ENCODE measurements around the gene GRAMD1B. TPM values are rescaled to one million over a fixed set of nuclear protein-coding genes. Genes with fewer than 3 reads are reported as not detected.
"Not testable (repeated sequence)": the region's sequence is repeated elsewhere in the genome, so short reads cannot be mapped to it uniquely, and the experiment has no call there.

GRAMD1B gene
- total and polyA plus RNA-seq, 8 donors: 3.3 to 7.4 (median 4.8) TPM

DNA sequence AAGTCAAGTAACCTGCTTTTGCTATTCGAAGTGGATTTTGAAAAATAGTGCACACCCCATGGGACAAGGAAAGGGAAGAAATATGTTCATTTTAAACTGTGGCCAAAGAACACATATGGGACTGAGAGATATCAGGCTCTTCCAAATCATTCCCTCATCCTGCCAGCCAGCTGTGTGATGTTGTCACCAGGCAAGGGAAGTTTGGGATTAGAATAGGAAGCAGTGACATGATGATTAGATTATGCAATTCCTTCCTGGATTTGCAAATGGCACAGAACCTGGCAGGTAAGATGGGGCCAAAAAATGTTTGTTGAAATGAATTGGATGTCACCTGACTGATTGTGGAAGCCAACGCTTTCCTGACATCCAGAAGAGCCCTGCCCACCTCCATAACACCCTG, 229.2 kb downstream of the GRAMD1B start:
- ATAC-seq (no peak), DNase-seq (peak in 1 of 4 donors; percentile 19)
- no peaks in the 10 kb centered on the region for H3K9me3 ChIP-seq
- H3K4me3 ChIP-seq: no peak overlapping the region
- intact Hi-C loops (cut with DNase I): no loop called here
- H3K4me1 ChIP-seq: peaks cover under 1 to 6% of the 10 kb centered on the region in 2 donors
- H3K27me3 ChIP-seq: peaks cover 3 to 32% of the 10 kb centered on the region in 2 donors
- TF ChIP-seq, protein P1, sequence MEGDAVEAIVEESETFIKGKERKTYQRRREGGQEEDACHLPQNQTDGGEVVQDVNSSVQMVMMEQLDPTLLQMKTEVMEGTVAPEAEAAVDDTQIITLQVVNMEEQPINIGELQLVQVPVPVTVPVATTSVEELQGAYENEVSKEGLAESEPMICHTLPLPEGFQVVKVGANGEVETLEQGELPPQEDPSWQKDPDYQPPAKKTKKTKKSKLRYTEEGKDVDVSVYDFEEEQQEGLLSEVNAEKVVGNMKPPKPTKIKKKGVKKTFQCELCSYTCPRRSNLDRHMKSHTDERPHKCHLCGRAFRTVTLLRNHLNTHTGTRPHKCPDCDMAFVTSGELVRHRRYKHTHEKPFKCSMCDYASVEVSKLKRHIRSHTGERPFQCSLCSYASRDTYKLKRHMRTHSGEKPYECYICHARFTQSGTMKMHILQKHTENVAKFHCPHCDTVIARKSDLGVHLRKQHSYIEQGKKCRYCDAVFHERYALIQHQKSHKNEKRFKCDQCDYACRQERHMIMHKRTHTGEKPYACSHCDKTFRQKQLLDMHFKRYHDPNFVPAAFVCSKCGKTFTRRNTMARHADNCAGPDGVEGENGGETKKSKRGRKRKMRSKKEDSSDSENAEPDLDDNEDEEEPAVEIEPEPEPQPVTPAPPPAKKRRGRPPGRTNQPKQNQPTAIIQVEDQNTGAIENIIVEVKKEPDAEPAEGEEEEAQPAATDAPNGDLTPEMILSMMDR (IDR thresholded peaks at IDR 0.05): no peak
- H3K36me3 ChIP-seq: no peaks in the 10 kb centered on the region
- H3K27ac ChIP-seq: no peak overlapping the region

DNA sequence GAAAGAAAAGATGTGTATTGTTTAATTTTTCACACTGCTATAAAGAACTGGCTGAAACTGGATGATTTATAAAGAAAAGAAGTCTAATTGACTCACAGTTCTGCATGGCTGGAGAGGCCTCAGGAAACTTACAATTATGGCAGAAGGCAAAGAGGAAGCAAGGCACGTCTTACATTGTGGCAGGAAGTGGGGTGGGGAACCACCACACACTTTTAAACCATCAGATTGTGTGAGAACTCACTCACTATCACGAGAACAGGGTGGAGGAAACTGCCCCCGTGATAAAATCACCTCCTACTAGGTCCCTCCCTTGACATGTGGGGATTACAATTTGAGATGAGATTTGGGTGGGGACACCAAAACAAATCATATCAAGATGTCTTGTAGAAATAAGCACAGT, 229.9 kb downstream of the GRAMD1B start:
- peaks cover 3 to 25% of the 10 kb centered on the region in 2 donors for H3K27me3 ChIP-seq
- DNase-seq; H3K36me3 ChIP-seq; intact Hi-C loops (cut with DNase I); H3K4me3 ChIP-seq; H3K9me3 ChIP-seq; H3K27ac ChIP-seq; H3K4me1 ChIP-seq; ATAC-seq: not testable (repeated sequence)

DNA sequence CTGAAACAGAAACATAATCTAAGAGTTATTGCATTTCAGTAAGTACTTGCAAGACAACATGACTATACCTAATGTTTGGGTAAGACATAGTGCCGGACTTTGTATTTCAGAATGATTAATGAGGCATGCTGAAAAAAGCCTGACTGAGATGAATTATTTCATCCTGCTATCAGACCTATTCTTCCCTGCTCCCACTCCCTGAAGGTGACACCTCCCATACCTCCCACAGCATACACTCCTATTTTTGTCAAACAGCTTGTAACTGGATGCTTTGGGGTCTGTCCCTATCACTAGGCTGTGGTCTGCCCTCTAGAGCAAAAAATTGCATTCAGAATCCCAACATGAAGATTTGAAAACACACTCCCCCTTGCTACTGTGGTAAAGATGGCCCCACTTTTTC, 235.2 kb downstream of the GRAMD1B start:
- Histone ChIP-seq H3K27ac (no peak overlapping the region), H3K4me1 (no peaks in the 10 kb centered on the region), H3K27me3 (no peaks in the 10 kb centered on the region), H3K4me3 (no peak overlapping the region), H3K36me3 (no peaks in the 10 kb centered on the region), H3K9me3 (no peaks in the 10 kb centered on the region)
- TF ChIP-seq, protein P1 (IDR thresholded peaks at IDR 0.05): no peak
- no peak for DNase-seq
- intact Hi-C loops (cut with DNase I): no loop called here
- no peak for ATAC-seq

DNA sequence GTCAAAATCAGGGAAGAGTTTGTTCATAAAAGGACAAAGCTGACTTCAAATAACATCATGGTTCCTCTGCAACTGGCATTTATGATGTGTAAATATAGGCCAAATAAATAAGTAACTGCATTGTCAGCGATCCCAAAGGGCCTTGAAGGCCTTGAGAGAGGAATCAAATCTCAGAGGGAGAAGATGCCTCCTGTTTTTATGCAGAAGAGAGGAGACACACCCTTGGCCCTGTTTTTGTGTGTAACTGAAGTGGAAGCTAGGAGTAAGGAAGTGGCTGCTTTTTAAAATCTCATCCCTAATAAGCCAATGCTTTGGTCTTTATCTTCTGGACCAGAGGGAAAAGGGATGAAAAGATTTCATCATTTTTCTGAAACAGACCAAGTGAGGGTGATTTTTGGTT, 240.0 kb downstream of the GRAMD1B start:
- H3K27me3 ChIP-seq: peaks cover 0 to 18% of the 10 kb centered on the region in 2 donors
- no peaks in the 10 kb centered on the region for H3K4me1 ChIP-seq
- DNase-seq (no peak), ATAC-seq (no peak)
- no peaks in the 10 kb centered on the region for H3K36me3 ChIP-seq
- intact Hi-C loops (cut with DNase I): no loop called here
- no peaks in the 10 kb centered on the region for H3K9me3 ChIP-seq
- no peak overlapping the region for H3K27ac ChIP-seq
- H3K4me3 ChIP-seq: no peak overlapping the region
- TF ChIP-seq, protein P1 (IDR thresholded peaks at IDR 0.05): no peak

DNA sequence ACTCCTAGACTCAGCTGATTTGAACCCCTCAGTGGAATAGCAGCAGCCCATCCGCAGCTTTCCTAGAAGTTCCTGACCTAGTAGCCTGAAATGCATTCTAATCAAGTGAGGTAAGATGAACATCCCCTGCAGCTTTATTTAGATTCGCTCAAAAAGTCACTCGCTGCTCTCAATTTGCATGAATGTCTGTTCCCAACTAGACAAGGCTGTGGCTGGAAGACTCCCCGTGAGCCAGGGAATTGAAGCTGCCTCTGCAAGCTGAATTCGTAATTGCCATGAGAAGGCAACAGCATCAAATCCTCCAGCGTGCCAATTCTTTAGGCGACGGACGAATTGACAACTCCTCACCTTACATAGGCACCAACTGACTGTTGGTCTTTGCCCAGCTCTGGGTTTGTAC, 241.5 kb downstream of the GRAMD1B start:
- H3K9me3 ChIP-seq: no peaks in the 10 kb centered on the region
- no peaks in the 10 kb centered on the region for H3K4me1 ChIP-seq
- no peak overlapping the region for H3K4me3 ChIP-seq
- intact Hi-C loops (cut with DNase I): no loop called here
- H3K27ac ChIP-seq: no peak overlapping the region
- ATAC-seq (no peak), DNase-seq (no peak)
- TF ChIP-seq, protein P1 (IDR thresholded peaks at IDR 0.05): no peak
- no peaks in the 10 kb centered on the region for H3K36me3 ChIP-seq
- H3K27me3 ChIP-seq: peaks cover 0 to 18% of the 10 kb centered on the region in 2 donors

DNA sequence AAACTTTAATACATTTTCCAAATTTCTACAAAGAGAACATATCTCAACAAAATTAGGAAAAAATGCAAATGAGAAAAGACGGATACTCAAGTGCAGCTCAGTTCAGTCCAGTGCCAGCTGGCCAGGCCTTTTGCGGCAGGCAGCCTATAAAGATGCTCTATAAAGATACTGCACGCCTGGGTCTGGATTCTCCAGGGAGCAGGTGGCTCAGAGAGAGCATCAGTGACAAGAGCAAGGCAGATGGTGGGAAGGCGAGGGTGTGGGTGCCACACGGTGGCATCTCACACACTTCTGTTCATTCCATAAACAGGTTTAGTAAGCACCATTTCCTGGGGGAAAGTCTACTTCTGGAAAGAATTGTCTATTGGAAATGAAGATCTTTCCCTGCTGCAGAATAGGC, 242.5 kb downstream of the GRAMD1B start:
- H3K4me1 ChIP-seq: no peaks in the 10 kb centered on the region
- intact Hi-C loops (cut with DNase I): no loop called here
- no peak overlapping the region for H3K4me3 ChIP-seq
- TF ChIP-seq, protein P1 (IDR thresholded peaks at IDR 0.05): no peak
- H3K9me3 ChIP-seq: no peaks in the 10 kb centered on the region
- peaks cover 0 to 18% of the 10 kb centered on the region in 2 donors for H3K27me3 ChIP-seq
- no peak overlapping the region for H3K27ac ChIP-seq
- ATAC-seq (no peak), DNase-seq (no peak)
- H3K36me3 ChIP-seq: no peaks in the 10 kb centered on the region

Data from left lung (tissue), 10 donors.